HEK293T (cell line): Measurements from ENCODE around the gene SFI1.

ENCODE experiments used
- ARNT ChIP-seq: fragments of 450-650 bp; IDR thresholded peaks from 2 replicates; pipeline ENCODE4 v1.6.1; 2017; ENCODE audit warnings: mild to moderate bottlenecking
- BHLHE40 ChIP-seq: fragments of 450-650 bp; IDR thresholded peaks from 2 replicates; pipeline ENCODE4 v1.6.1; 2016; ENCODE audit warnings: mild to moderate bottlenecking, moderate library complexity, borderline replicate concordance
- CTBP1 ChIP-seq: fragments of 450-650 bp; IDR thresholded peaks from 2 replicates; pipeline ENCODE4 v1.6.1; 2016; ENCODE audit warnings: borderline replicate concordance
- ELF4 ChIP-seq: fragments of 450-650 bp; IDR thresholded peaks from 2 replicates; pipeline ENCODE4 v1.6.1; 2017; ENCODE audit warnings: antibody characterized with exemption
- FOXA1 ChIP-seq: fragments of 450-650 bp; IDR thresholded peaks from 2 replicates; pipeline ENCODE4 v1.6.1; 2016; ENCODE audit warnings: mild to moderate bottlenecking
- FOXK2 ChIP-seq: fragments of 450-650 bp; IDR thresholded peaks from 2 replicates; pipeline ENCODE4 v1.6.1; 2016; ENCODE audit warnings: mild to moderate bottlenecking
- HDGF ChIP-seq: fragments of 450-650 bp; IDR thresholded peaks from 2 replicates; pipeline ENCODE4 v1.6.1; 2017; ENCODE audit warnings: antibody characterized with exemption, borderline replicate concordance
- L3MBTL2 ChIP-seq: fragments of 450-650 bp; conservative IDR thresholded peaks from 2 replicates; pipeline ENCODE4 v1.6.1; 2016; ENCODE audit warnings: mild to moderate bottlenecking
- NFRKB ChIP-seq: fragments of 450-650 bp; IDR thresholded peaks from 2 replicates; pipeline ENCODE4 v1.6.1; 2016; ENCODE audit warnings: mild to moderate bottlenecking, moderate library complexity
- PKNOX1 ChIP-seq: fragments of 450-650 bp; IDR thresholded peaks from 2 replicates; pipeline ENCODE4 v1.6.1; 2016
- SP1 ChIP-seq: fragments of 450-650 bp; IDR thresholded peaks from 2 replicates; pipeline ENCODE4 v1.6.1; 2017
- SUZ12 ChIP-seq: fragments of 450-650 bp; IDR thresholded peaks from 2 replicates; pipeline ENCODE4 v1.6.1; 2016; ENCODE audit warnings: mild to moderate bottlenecking
- TARDBP ChIP-seq: fragments of 450-650 bp; IDR thresholded peaks from 2 replicates; pipeline ENCODE4 v1.6.1; 2016
- ZNF384 ChIP-seq: fragments of 450-650 bp; IDR thresholded peaks from 2 replicates; pipeline ENCODE4 v1.6.1; 2016

GRCh38 chr22:31578171-31578570 lies 81.8 kb downstream of the SFI1 start:
- TF ChIP-seq CTBP1 (no peak), ELF4 (no peak), PKNOX1 (no peak), L3MBTL2 (no peak), TARDBP (no peak), NFRKB (no peak), SUZ12 (no peak), FOXA1 (no peak), ARNT (no peak), HDGF (no peak), BHLHE40 (no peak), SP1 (no peak), ZNF384 (no peak), FOXK2 (no peak)
